Fibroblast of gingiva (primary cell): ENCODE results near the gene ANXA10.
A peak's percentile ranks its signal among the peaks of the same experiment; 100 is the strongest.
"Not testable (repeated sequence)": the region's sequence is repeated elsewhere in the genome, so short reads cannot be mapped to it uniquely, and the experiment has no call there.

Experiments
- DNase-seq: peaks from one replicate; pipeline ENCODE4 v3.0.0-alpha.2; 2011; ENCODE audit warnings: low read depth

ANXA10 gene

DNA sequence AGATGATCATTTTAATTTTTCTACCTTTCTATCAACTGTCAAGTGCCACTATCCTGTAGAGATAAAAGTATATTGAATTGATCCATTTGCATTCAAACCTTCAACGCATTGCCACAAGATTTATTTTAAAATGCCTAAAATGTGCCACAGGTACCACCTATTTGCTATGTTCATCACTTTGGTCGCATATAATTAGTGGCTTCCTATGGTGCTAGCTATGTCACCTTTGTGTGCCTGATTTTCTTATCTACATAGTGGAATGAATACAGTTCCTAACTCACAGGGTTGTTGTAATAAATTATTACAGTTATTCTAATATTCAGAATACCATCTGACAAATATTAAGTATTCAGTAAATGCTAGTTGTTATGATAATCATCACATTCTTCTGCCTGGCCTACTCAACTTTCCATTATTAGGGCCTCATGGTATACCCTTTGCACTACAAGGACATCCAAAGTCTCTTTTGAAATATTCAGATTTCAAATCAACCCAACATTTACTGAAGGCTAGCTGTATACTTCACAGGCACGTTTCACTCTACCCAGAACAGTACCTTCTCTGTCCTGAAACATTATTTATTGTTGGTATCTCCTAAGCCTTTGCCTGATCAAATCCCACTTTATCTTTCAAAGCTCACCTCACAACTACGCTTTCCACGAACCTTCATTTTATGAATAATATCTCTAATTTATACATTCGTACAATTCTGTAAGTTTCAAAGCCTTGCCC, 62.4 kb downstream of the ANXA10 start:
- DNase-seq: no peak

DNA sequence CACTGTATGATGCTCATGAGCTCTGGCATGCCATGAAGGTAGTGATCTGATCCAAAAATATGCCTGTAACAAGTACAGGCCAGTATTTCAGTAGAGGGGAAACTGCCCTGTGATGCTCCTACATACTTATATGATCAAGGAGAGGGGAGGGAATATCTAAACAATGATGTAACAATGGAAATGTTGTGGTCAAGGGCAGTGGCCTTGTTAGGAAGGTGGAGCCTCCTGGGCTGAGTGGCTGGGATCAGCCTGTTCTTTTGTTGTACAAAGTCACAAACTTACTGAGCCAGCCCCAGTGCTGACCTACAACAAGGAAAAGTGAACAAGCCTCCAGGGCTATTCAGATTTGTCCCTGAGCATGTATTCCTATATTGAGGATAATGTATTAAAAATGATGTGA, 70.3 kb downstream of the ANXA10 start:
- no peak for DNase-seq

DNA sequence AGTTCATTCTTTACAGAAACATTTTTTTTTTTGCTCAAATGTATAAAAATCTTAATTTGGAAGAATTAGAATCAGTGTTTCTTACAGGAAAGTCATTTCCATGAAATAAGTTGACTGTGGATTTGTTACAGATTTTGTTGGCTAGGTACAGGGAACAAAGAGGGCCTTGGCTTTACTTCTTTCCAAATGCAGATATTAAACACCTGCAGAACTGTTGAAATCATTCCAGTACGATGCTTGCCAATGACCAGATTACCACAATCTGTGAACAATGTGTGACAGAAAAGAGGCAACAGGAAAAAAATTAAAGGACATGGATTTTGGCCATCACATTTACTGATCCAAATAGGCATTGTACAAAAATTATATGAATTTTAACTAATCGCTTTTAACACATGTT, 70.8 kb downstream of the ANXA10 start:
- no peak for DNase-seq

DNA sequence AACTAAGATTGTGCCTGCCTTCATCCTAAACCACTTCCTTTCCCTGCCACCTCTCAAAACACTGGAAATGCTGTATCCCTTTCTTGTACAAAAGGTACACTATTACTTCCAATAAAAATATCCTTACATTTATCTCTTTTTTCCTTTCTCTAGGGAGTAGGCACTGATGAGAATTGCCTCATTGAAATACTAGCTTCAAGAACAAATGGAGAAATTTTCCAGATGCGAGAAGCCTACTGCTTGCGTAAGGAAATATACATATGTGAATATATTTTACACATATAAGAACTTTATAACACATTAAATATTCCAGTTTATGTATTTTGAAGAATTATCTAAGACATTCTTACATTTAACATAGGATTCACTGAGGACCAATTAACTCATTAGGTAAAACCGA, 71.7 kb downstream of the ANXA10 start:
- DNase-seq: no peak

DNA sequence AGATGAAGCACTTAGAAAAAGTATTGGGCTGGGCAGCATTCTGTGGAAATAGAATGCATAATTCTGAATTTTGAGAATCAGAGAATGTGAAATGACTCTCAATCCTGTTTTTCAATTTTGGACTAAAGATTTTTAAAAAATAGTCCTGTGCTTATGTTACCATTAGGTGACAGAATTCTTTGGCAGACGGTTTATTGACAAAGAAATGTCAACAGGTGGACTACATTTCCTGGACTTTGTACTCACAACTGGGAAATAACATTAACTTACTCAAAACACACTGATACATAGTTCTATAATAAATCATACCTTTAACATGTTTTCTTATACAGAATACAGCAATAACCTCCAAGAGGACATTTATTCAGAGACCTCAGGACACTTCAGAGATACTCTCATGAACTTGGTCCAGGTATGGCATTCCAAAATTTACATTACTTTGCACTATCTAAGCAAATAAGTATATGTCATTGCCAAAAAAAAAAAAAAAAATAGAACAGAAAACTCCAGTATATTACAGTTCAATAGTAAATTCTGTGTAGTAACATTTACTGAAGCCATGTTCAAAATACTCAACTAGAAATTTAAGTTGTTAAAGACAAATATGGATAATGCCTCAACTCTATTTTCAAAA, 72.7 kb downstream of the ANXA10 start:
- DNase-seq: no peak

DNA sequence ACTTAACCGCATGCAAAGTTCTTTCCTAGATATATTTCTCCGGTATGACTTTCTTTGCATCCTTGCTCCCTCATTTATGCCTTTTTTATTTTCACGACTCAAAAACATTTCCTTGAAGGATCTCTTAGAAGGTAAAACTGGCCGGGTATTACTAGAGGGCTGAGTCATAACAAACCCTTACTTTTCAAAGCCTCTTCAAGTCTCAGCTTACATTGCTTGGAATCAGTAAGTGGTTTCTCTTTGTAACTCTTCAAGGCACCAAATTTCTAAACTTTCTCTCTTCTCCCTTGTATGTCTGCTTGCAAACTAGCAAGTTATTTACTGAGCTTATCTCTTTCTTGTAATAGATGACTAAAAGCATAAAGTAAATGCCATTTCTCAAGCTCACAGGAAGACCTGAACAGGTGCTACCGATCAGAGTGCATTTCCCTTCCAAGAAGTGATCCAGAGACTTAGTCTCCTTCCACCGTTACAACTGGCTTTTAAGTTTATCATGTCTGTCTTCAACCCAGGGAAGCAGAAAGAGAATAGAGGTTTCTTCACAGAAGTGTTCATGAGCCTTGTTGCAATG, 75.5 kb downstream of the ANXA10 start:
- DNase-seq: no peak

DNA sequence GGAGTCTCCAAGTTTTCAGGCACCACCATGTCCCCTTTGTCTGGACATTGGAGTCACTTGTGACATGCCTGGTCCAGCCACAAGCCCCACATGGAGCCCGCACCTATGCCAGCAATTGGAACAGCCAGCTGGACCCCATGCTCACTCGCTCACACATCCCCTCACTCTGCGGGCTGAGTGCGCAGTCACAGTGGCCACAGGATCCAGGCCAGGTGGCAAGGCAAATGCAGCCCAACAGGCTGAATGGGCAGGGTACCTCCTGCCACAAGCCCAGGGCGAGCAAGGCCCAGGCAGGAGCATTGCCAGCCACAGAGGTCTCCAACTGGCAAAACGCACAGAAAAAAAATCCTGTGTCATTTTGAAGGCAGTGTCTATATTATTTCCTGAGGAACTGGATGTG, 82.0 kb downstream of the ANXA10 start:
- DNase-seq: no peak

DNA sequence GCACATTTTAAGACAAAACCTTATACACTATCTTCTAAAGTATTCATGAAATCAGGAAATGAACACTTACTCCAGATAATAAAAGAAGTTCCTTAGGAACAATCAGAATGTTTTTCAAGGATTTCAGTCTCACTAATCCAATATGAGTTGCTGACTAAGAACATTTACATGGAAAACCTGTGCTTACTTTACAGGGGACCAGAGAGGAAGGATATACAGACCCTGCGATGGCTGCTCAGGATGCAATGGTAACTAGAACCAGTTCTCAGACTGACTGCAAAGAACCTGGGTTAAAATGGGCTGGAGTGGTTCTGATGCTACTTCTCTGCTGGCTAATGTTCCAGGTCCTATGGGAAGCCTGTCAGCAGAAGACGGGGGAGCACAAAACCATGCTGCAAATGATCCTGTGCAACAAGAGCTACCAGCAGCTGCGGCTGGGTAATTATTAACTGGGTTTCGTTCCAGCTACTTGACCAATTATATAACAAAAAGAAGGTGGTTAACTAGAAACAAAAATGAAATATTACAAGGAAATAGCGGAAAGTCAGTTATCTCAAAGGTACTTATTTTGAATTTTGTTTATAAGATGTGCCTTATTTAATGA, 85.3 kb downstream of the ANXA10 start:
- no peak for DNase-seq

DNA sequence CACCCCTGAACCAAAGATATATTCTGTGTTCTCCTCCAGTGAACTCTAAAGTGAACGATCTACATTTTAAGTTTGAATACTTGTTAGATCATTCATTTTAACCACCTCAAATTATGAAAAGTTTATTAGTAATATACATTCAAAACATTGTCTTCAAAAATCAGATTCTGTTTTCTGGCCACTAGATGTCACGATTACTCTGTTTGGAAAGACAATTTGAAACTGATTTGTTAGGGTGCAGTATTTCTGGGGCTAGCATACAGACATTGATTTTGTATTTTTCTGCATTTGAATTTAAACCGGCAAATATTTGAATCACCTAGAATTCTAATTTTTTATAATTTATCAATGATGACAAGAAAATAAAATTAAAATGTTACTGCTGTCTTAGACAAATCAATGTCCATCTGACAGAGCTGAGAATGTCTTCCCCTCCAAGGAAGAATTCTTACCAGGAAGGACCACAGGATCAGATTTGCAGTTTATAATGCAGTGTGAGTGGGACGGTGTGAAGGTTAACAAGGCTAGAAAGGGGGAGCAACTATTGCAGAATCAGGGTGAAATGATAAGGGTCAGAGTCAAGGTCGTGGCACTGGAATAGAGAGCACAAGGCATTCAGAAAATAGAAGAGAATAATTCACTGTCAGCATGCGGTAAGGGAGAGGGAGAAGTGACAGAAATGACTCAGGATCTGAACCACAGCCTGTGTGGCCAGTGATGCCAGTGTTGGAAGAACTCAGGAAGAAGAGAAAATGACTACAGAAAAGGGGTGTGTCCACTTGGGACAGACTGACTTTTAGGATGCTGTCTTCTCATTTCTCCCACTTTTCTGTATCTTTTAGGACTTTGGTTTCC, 91.6 kb downstream of the ANXA10 start:
- peak; percentile 27 for DNase-seq

DNA sequence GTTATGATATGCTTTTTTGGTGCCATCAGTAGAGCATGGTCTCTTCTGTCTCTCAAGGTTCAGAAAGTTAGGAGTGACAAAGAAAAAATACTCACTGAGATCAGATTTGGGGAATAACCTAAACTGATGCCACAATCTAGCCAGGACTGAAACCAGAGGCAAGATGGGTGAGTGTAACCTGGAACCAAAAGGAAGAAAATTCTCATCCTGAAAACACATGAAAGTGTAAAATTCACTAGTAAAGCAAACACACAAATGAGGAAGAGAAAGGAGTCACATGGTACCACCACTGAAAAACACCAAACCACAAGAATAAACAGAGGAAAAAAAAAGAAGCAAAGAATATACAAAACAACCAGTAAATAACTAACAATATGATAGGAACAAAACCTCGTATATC, 96.4 kb downstream of the ANXA10 start:
- DNase-seq: no peak

DNA sequence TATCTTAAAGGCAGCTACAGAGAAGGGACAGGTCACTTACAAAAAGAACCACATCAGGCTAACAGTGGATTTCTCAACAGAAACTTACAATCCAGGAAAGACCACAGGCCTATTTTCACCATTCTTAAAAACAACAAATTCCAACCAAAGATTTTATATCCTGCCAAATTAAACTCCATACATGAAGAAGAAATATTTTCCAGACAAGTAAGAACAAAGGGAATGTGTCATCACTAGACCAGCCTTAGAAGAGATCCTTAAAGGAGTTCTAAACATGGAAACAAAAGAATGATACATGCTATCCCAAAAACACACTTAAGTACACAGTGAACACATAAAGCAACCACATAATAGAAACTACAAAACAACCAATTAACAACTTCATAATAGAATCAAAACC, 105.6 kb downstream of the ANXA10 start:
- no peak for DNase-seq

DNA sequence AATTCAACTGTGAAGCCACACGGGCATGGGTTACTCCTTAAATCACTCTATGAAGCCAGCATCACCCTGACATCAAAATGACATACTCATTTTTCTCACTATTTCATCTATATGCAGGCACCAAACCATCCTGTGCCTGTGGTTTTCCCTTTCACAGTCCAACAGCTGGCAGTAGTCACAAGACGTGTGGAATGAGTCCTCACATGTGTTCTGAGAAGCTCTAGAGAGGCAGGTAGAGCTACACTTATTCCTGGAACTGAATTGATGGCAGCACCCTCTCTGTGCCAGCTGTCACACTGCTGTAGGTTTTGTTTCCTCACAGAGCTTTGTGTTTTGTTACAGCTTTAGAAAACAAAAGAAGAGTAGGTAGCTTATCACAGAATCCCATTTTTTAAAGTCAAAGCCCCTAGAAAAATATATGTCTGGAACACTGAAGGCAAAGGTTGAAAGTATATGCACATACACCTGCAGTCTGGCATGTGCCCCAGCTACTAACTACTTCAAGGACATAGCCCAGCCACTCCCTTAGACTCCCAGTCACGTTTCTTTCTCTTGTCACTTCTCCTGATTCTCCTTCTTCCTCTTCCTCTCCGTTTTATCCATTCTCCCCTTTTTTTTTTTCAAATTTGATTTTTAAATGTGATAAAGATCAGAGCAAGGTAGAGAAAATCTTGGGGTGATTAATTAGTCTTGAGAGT, 107.1 kb downstream of the ANXA10 start:
- no peak for DNase-seq

DNA sequence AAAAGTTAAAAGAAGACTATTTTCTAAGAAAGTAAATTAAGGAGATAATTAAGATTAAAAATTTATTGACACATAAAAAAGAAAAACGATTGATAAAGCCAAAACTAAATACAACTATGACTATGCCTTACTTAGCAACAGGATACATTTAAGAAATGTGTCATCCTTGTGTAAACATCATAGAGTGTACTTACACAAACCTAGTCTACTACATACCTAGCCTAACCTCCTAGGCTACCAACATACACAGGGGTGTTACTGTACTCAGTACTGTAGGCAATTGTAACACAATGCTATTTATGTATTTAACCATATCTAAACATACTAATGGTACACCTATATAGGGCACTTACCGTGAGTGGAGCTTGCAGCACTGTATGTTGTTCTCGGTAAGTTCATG, 108.3 kb downstream of the ANXA10 start:
- DNase-seq: no peak

DNA sequence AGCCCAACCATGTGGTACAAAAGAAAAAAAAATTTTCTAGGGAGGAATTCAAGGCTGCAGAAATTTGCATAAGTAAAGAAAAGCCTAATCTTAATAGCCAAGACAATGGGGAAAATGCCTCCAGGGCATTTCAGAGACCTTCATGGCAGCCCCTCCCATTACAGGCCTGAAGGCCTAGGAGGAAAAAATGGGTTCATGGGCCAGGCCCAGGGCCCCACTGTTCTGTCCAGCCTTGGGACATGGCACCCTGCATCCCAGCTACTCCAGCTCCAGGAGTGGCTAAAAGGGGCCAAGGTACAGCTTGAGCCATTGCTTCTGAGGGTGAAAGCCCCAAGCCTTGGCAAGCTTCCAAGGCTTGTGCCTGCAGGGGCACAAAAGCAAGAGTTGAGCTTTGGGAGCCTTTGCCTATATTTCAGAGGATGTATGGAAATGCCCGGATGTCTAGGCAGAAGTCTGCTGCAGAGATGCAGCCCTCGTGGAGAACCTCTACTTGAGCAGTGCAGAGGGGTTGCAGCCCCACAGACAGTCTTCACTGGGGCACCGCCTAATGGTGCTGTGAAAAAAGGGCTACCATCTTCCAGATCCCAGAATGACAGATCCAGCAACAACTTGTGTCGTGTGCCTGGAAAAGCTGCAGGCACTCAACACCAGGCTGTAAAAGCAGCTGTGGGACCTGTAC, 111.0 kb downstream of the ANXA10 start:
- no peak for DNase-seq

DNA sequence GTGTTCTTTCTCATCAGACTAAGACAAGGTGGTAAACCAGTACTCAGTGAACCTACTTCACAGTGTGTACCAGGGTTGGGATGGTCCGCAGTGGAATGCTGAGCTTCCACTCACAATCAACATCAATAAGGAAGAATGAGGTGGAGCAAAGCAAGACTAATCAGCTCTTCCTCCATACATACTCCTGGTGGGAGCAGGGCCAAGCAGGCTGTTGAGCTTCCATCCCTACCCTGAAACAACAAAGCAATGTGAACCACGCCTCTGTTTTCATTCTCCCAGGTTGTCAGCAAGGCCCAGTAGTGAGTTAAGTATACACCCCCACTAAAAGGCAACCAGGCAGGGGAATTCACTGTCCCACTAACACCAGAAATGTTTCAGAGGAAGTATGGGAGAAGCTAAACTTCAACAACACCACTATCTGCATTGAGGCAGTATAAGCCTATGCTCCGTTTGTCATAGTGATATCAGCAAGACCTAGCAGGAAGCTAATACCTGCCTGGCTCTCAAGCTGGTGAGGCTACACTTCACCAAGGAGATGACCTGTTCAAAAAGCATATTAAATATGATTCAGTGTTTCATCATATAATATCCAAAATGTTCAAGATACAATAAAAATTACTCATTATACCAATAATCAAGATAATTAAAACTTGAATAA, 116.7 kb downstream of the ANXA10 start:
- no peak for DNase-seq

DNA sequence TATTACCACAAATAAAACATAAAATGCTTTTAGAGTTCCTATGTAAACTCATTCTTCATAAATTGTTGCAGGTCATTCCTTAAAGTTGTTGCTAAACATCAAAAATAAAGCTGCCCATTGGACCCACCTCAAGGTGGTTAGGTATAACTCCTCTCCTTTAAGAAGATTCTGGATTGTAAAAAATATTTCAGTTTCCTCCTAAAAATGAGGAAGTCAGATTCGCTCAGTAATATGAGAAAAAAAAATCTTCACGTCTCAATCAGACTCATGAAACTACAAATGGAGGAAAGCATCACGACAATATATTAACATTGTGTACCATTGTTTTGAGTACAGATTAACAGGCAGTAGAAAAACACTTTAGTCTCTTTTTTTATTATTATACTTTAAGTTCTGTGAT, 120.3 kb downstream of the ANXA10 start:
- DNase-seq: no peak

DNA sequence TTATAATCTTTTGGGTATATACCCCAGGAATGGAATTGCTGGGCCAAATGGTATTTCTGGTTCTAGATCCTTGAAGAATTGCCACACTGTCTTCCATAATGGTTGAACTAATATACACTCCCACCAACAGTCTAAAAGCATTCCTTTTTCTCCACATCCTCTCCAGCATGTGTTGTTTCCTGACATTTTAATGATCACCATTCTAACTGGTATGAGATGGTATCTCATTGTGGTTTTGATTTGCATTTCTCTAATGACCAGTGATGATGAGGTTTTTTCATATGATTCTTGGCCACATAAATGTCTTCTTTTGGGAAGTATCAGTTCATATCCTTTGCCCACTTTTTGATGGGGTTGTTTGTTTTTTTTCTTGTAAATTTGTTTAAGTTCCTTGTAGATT, 121.2 kb downstream of the ANXA10 start:
- not testable (repeated sequence) for DNase-seq

DNA sequence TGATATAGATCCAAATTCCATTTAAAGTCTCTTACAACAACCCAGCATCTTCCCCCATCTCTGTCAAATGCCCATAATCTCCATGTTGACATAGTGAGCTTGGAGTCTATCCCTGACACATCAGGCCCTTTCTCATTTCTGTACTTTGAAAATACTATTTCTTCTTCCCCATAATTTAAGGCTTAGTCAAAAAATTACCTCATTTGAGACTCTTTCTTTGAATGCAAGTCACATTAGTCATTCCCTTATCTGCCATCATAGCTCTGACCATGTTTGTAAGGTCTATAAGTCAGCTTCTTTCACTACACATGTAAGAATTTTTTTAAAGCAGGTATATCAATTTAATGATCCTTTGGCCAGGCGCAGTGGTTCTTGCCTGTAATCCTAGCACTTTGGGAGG, 126.3 kb downstream of the ANXA10 start:
- DNase-seq: no peak

DNA sequence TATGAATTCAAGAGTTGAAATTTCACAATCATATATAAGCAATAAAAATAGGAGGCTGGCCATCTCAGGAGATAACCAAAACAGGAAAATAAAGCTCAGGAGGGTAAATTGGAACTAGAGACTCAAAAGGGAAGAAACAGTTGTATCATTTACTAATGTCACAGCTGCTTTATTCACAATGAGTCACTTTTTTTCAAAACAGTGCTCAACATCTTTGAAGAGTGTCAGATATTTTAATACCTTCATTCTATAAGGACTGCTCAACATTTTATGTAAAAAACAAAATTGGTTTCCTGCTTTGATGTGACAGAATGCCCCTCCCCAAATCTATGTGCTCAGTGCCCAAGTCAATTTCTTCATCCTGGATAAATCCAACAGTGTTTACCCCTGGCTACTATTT, 128.6 kb downstream of the ANXA10 start:
- no peak for DNase-seq

DNA sequence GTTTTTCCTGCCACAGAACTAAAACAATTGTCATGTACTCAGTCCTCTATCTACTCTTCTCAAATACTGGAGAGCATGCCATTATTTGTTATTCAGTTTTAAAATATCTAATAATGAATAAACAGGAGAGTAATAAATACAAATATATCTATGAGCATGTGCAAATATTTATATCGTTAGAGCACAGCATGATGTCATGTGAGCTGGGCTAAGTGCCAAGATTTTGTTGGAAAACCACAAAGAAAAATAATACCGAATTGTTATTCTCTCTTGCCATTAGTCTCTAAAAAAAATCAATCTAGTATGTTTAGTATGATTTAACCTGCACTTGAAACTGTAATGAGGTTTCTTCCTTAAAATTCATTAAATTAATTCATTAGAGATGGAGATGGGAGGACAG, 129.0 kb downstream of the ANXA10 start:
- peak; percentile 60 for DNase-seq
